B cell (primary cell): ENCODE results near the gene RAB25. TPM values are rescaled to one million over a fixed set of nuclear protein-coding genes. Genes with fewer than 3 reads are reported as not detected.

Source experiments
- ATAC-seq: fragments of 200-7000 bp; cut with Tn5 transposase; one replicate; pipeline ENCODE4 v1.10.0; 2021; ENCODE audit warnings: low read depth, mild to moderate bottlenecking, moderate number of reproducible peaks, moderate library complexity
- CTCF ChIA-PET: fragments of 350-600 bp; sonication (Branson Sonifier 250); formaldehyde crosslinking; loops from one replicate; lab custom pipeline; 2021; ENCODE audit warnings: antibody characterized with exemption, inconsistent platforms; lab: Charles Lee
- POLR2A ChIA-PET: fragments of 350-600 bp; sonication (Branson Sonifier 250); formaldehyde crosslinking; loops from one replicate; lab custom pipeline; 2021; ENCODE audit warnings: antibody characterized with exemption; lab: Charles Lee
- DNase-seq: peaks from one replicate; pipeline ENCODE4 v3.0.0; 2013
- H2AFZ ChIP-seq: 2 replicates; pipeline ENCODE4 v1.6.1; 2012; ENCODE audit warnings: mild to moderate bottlenecking, low read depth, low read length; ENCODE audit not compliant: insufficient read depth, poor library complexity, severe bottlenecking
- H3K27ac ChIP-seq, 2 donors: 1 replicate in 1 of 2; 2 replicates in 1 of 2; pipeline ENCODE4 v1.5.1; 2012 to 2013; ENCODE audit warnings: low read length in 2 of 2, mild to moderate bottlenecking in 2 of 2, moderate library complexity in 1 of 2
- H3K27me3 ChIP-seq, 4 experiments: fragments of 200-600 bp in 1 of 4; sonication (generic) in 1 of 4; replicated peaks in 1 of 4; 1 replicate in 2 of 4; 2 replicates in 2 of 4; pipeline versions ENCODE4 v1.6.1 to v1.7.0; 2013 to 2016; ENCODE audit warnings: low read length in 3 of 4, mild to moderate bottlenecking in 2 of 4, mixed read lengths in 1 of 4, moderate library complexity in 1 of 4; ENCODE audit not compliant: insufficient read depth in 4 of 4, control insufficient read depth in 3 of 4; ENCODE audit errors: control extremely low read depth in 1 of 4
- H3K36me3 ChIP-seq, 2 experiments: replicated peaks in 1 of 2; 1 replicate in 1 of 2; 2 replicates in 1 of 2; pipeline versions ENCODE4 v1.6.1 to v1.7.1; 2013; ENCODE audit warnings: low read length in 1 of 2; ENCODE audit not compliant: insufficient read depth in 2 of 2, control insufficient read depth in 1 of 2; ENCODE audit errors: control extremely low read depth in 1 of 2, extremely low read depth in 1 of 2
- H3K4me1 ChIP-seq, 2 donors: fragments of 200-600 bp in 1 of 2; sonication (generic) in 1 of 2; 1 replicate in 1 of 2; 2 replicates in 1 of 2; pipeline versions ENCODE4 v1.5.1 to v1.6.1; 2013 to 2017; ENCODE audit warnings: low read length in 2 of 2; ENCODE audit not compliant: control insufficient read depth in 2 of 2, insufficient read depth in 2 of 2
- H3K4me2 ChIP-seq: replicated peaks from 2 replicates; pipeline ENCODE3; 2012; ENCODE audit warnings: mild to moderate bottlenecking, low read depth, low read length; ENCODE audit not compliant: poor library complexity, severe bottlenecking
- H3K4me3 ChIP-seq, 5 experiments: fragments of 200-600 bp in 1 of 5; sonication (generic) in 1 of 5; 1 replicate in 3 of 5; 2 replicates in 2 of 5; pipeline versions ENCODE4 v1.5.1 to v1.7.0; 2011 to 2016; ENCODE audit warnings: low read length in 4 of 5, mild to moderate bottlenecking in 4 of 5, low read depth in 2 of 5, control low read depth in 1 of 5, moderate library complexity in 1 of 5; ENCODE audit not compliant: insufficient read depth in 1 of 5; ENCODE audit errors: control extremely low read depth in 1 of 5, extremely low read depth in 1 of 5
- H3K79me2 ChIP-seq: fragments of 200-600 bp; sonication (generic); one replicate; pipeline ENCODE4 v1.6.0; 2016; ENCODE audit warnings: low read length; ENCODE audit not compliant: control insufficient read depth, insufficient read depth
- H3K9ac ChIP-seq: fragments of 200-600 bp; sonication (generic); 2 replicates; pipeline ENCODE4 v1.6.1; 2017; ENCODE audit warnings: mild to moderate bottlenecking, low read length, moderate library complexity
- H3K9me3 ChIP-seq, 3 donors: one replicate each; pipeline versions ENCODE4 v1.6.1 to v1.7.1; 2013; ENCODE audit warnings: low read length in 2 of 3; ENCODE audit not compliant: control insufficient read depth in 2 of 3, insufficient read depth in 1 of 3; ENCODE audit errors: control extremely low read depth in 1 of 3
- H4K20me1 ChIP-seq: 2 replicates; pipeline ENCODE4 v1.6.0; 2012; ENCODE audit warnings: mild to moderate bottlenecking, low read length; ENCODE audit not compliant: insufficient read depth, control insufficient read depth, poor library complexity, severe bottlenecking
- H3K27ac Mint-ChIP-seq: one replicate; pipeline ENCODE4 v1.8.0; 2021; ENCODE audit warnings: mixed read lengths
- H3K27me3 Mint-ChIP-seq: one replicate; pipeline ENCODE4 v1.8.0; 2021; ENCODE audit warnings: mixed read lengths
- H3K4me1 Mint-ChIP-seq: one replicate; pipeline ENCODE4 v1.8.0; 2021; ENCODE audit warnings: mixed read lengths
- H3K4me3 Mint-ChIP-seq: one replicate; pipeline ENCODE4 v1.8.0; 2021; ENCODE audit warnings: mixed read lengths
- H3K9me3 Mint-ChIP-seq: one replicate; pipeline ENCODE4 v1.8.0; 2022; ENCODE audit warnings: mixed read lengths; ENCODE audit not compliant: insufficient read depth
- CTCF ChIP-seq: fragments of 200-600 bp; IDR thresholded peaks from one replicate; pipeline ENCODE4 v1.8.0; 2022; ENCODE audit warnings: antibody characterized with exemption, mild to moderate bottlenecking
- EZH2 ChIP-seq: IDR thresholded peaks from 2 replicates; pipeline ENCODE4 v1.6.1; 2012; ENCODE audit warnings: borderline replicate concordance, low read depth, mild to moderate bottlenecking, moderate library complexity, low read length; ENCODE audit not compliant: insufficient read depth, poor library complexity, severe bottlenecking
- WGBS: methylation state at CpG from one replicate; pipeline ENCODE4 v1.1.5; 2013; ENCODE audit warnings: missing lambda C conversion rate; ENCODE audit not compliant: insufficient coverage; 5-methylcytosine and 5-hydroxymethylcytosine counted together
- intact Hi-C: fragments of 100-400 bp; cut with micrococcal nuclease; formaldehyde crosslinking; loops from one replicate; pipeline ENCODE4 v1.10.0; 2022
- polyA plus RNA-seq: library from polyadenylated mRNA; depleted of rRNA; stranded (reverse); fragments of >200 nt; gene quantifications from 2 replicates; pipeline ENCODE4 v1.2.3, GENCODE V29; 2012
- total RNA-seq, 2 donors: library from RNA; stranded (reverse); fragments of 120-200 nt in 1 of 2; gene quantifications; 1 replicate in 1 of 2; 2 replicates in 1 of 2; pipeline versions ENCODE4 v1.2.3 to v1.2.4, GENCODE V29; 2013 to 2022

RAB25 gene
- total and polyA plus RNA-seq, 2 donors (not counting 1 experiment from before 2014, with no cell fraction given): 0.69 to 2.2 TPM

GRCh38 chr1:156051011-156051725, 9.8 kb upstream of the RAB25 start:
- Histone ChIP-seq H3K4me1 (peaks cover 8 to 22% of the 10 kb centered on the region in 2 donors), H3K4me2 (no peak overlapping the region), H4K20me1 (no peaks in the 10 kb centered on the region), H3K9ac (no peak overlapping the region), H3K27ac (no peak overlapping the region), H3K4me3 (no peak overlapping the region), H3K36me3 (peaks cover 0 to 6% of the 10 kb centered on the region in 2 experiments), H3K27me3 (no peaks in the 10 kb centered on the region), H3K79me2 (peaks cover 12% of the 10 kb centered on the region), H3K9me3 (no peaks in the 10 kb centered on the region), H2AFZ (no peak overlapping the region)
- no peak for TF ChIP-seq EZH2
- no peak for TF ChIP-seq CTCF
- POLR2A ChIA-PET: no interaction called here
- H3K27me3 Mint-ChIP-seq: no peaks in the 10 kb centered on the region
- no peak for ATAC-seq
- no peak for DNase-seq
- H3K4me3 Mint-ChIP-seq: no peak overlapping the region
- WGBS: 100% methylated on average over 1 of the region's 7 CpGs
- peak overlapping the region; percentile 50 for H3K27ac Mint-ChIP-seq
- CTCF ChIA-PET: interaction anchor here (0.8 to 1.2 kb wide), 3 partner anchors 31 to 117 kb away, joined by 3 read pairs; partner anchors contain the start of gene KHDC4
- intact Hi-C loops: loop anchor here (5.0 kb wide), 1 partner anchor 779 kb away; the partner anchor contains the start of gene CLK2
- H3K4me1 Mint-ChIP-seq: peaks cover 27% of the 10 kb centered on the region
- no peaks in the 10 kb centered on the region for H3K9me3 Mint-ChIP-seq
